ENCODE data around the gene IFT74.

- TF ChIP-seq CTCF (conservative IDR thresholded peaks at IDR 0.05; ENCODE audit: low read length), result no peak
- TF ChIP-seq EZH2phosphoT487 (IDR thresholded peaks at IDR 0.05; ENCODE audit: borderline replicate concordance, low read depth, low read length), result no peak
Observed at GRCh38 chr9:27059907-27060306, 103.7 kb downstream of the IFT74 start.

All from OCI-LY7 (cell line).